Fibroblast of lung (primary cell): Measurements from ENCODE around the gene IGF2R.

Experiments
- CTCF ChIP-seq, 2 donors: IDR thresholded peaks in 1 of 2; conservative IDR thresholded peaks in 1 of 2; 1 replicate in 1 of 2; 2 replicates in 1 of 2; pipeline ENCODE4 v1.5.1; 2011 to 2012; ENCODE audit warnings: low read length in 2 of 2, control low read depth in 1 of 2, inconsistent platforms in 1 of 2, low read depth in 1 of 2, mild to moderate bottlenecking in 1 of 2
- EZH2 ChIP-seq: IDR thresholded peaks from 2 replicates; pipeline ENCODE4 v1.5.1; 2012; ENCODE audit warnings: low read length, control low read depth, mild to moderate bottlenecking; ENCODE audit errors: missing control alignments

DNA sequence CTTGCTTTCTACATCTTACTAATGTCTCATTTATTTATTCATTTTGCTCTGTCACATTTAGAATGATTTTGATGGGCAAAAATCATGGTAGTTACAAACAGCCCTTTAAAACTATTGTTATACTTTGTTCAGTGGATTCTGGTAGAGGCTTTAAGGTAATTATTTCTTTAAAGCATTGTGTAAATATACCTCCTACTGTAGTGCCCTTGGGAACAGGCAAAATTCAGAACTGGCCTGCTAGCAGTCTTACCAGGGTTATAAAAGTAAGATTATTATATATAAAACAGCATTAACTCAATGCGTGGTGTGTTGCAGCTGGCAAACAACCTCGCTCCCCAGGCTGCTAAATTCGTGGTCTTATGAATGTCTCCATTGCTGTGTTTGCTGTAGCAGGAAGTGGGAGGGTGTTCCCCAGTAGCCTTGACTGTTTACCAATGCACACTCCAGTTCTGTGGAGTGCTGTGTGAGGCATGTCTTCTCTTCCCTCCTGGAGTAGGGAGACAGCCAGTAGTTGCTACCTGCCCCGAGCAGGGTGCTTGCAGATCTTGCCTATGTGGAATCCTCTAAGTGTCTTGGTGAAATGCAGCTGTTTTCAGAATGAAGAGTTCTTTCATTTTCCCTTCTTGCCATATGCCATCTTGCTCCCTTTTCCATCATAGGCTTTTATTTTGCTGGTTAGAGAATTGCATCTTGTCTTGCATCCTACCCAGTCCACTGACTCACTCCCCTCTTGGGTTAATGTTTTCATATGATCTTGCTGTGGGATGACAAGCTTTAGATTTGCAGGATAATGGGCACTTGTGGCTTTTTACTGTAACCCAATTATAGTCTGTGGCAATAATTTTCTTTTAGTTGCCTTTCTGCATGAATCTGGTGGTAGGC, 45.3 kb downstream of the IGF2R start:
- no peak for TF ChIP-seq CTCF (conservative IDR thresholded peaks at IDR 0.05 in 1 of 2, IDR thresholded peaks at IDR 0.05 in 1 of 2; ENCODE audit: low read depth in 1 of 2, low read length in 2 of 2)
- TF ChIP-seq EZH2: no peak
